GF-D8 (cell line): Measurements from ENCODE around the gene SLC26A4.

ENCODE experiments used
- DNase-seq: peaks from one replicate; lab custom pipeline; 2025; lab: John Stamatoyannopoulos, UW

Gene SLC26A4

DNA sequence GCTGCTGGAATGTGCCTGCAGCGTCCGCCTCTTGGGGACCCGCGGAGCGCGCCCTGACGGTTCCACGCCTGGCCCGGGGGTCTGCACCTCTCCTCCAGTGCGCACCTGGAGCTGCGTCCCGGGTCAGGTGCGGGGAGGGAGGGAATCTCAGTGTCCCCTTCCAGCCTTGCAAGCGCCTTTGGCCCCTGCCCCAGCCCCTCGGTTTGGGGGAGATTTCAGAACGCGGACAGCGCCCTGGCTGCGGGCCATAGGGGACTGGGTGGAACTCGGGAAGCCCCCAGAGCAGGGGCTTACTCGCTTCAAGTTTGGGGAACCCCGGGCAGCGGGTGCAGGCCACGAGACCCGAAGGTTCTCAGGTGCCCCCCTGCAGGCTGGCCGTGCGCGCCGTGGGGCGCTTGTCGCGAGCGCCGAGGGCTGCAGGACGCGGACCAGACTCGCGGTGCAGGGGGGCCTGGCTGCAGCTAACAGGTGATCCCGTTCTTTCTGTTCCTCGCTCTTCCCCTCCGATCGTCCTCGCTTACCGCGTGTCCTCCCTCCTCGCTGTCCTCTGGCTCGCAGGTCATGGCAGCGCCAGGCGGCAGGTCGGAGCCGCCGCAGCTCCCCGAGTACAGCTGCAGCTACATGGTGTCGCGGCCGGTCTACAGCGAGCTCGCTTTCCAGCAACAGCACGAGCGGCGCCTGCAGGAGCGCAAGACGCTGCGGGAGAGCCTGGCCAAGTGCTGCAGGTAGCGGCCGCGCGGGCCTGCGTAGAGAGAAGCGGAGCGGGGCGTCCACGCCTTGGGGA is 645 bp downstream of the SLC26A4 start:
- no peak for DNase-seq

DNA sequence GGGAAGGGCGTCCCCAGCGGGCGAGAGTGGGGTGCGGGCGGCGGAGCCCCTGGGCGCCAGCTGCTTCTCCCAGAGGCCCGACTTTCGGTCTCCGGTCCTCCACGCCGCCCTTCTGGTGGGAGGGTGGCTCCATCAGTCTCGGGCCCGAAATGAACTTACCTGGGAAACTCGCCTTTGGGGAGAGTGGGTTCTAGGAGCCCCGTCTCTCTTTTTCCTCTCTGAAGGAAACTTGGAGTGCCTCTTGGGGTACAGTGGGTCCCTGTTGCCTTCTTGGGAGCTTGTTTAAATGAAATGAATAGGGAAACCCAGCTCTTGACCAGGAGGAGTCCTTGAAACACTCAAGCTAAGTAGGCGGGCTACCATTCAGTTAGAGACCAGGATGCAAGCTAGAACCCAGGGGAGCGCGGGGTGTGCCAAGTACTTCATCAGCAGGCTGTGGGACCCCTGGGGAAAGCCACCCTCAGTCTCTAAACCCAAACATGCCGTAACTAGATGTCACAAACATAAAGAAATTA is 1.3 kb downstream of the SLC26A4 start:
- DNase-seq, result no peak

DNA sequence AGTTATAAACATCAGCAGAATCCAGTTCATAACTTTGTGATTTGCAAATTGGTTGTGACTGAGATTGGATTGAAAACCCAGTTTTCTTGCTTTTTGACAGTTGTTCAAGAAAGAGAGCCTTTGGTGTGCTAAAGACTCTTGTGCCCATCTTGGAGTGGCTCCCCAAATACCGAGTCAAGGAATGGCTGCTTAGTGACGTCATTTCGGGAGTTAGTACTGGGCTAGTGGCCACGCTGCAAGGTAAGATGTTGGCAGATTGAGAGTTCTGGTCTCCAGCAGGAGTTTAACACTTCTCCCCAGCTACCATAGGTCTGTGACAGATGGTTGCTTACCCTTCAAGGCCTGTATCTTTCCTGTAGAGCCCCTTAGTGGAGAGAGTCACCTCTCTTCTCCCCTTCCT is 2.6 kb downstream of the SLC26A4 start:
- DNase-seq, result no peak

- DNase-seq, result no peak
Measured at GRCh38 chr7:107666790-107667189, 6.2 kb downstream of the SLC26A4 start.

DNA sequence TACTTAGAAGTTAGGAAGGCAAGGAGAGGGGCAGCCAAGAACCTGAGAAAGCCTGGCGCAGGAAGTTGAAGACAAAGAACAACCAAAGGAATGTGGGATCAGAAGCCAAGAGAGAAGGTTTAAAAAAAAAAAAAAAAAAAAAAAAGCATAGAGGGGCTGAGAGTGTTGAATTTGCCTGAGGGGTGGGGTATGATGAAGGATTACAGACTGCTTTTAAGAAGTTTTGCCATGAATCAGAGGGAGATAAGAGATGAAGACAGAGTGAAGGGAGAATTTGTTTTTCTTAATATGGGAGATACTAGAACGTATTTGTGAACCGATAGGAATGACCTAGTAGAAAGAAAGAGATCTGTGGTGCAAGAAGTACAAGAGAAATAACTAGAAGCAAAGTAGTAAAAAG is 6.7 kb downstream of the SLC26A4 start:
- DNase-seq, result no peak

GRCh38 chr7:107668296-107668695 is 7.7 kb downstream of the SLC26A4 start:
- no peak for DNase-seq

DNA sequence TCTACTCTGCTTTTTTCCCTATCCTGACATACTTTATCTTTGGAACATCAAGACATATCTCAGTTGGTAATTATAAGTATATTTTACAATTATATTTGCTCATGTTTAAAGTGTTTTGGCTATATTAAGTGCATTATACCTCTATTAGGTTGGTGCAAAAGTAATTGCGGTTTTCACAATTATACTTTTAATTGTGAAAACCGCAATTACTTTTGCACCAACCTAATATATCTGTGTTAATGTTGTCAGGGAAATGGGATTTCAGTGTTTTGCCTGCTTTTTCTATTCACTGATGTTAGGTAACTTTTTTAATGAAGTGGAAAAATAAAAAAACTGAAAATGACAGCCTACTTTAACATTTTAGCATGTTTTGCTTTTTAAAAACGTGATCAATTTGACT is 11.6 kb downstream of the SLC26A4 start:
- no peak for DNase-seq

- DNase-seq, result no peak
Measured at GRCh38 chr7:107676249-107676648, 15.6 kb downstream of the SLC26A4 start.

DNA sequence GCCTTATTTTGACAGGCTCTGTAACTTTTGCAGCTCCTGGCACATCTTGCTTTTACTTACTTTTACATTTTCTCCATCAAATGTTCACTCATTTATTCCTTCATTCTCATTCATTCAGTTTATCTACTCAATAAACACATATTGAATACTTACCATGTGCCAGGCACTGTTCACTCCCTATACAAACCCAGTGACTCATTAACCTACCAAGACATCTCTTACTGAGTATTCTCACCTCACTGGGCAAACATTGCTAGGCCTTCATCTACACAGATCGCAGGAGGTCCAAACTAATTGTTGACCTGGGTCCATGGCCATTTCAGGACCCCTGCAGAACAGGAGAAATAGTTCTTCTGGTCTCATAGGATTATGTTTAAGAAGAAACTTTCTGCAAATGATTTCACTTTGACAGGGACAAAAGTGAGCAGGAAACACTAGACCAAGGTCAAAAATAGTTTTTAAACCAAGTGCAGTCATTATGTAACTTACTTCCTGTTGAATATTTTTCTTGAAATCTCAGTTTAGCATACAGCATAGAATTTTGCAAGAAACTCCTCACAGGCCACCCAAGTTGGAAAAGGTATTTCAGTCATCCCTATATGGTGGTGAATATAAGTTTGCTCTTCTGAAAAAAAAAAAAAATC is 17.6 kb downstream of the SLC26A4 start:
- no peak for DNase-seq

DNA sequence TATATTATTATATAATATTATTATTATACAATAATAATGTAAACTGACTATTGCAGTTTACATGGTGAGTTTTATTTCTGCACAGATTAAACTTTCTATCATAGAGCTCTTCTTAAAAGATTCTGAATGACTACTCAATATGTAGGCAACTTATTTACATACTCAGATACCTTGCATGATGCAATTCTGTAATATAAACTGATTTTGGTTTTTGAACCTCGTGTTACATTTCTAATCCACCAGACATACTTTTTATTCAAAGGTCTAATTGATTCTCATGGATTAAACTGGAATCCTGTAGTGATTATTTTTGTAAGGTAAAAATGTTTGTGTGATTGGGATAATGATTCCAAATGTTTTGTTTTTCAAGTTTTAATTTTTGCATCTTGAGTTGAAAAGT is 19.9 kb downstream of the SLC26A4 start:
- DNase-seq, result no peak

GRCh38 chr7:107682886-107683285 is 22.3 kb downstream of the SLC26A4 start:
- no peak for DNase-seq

DNA sequence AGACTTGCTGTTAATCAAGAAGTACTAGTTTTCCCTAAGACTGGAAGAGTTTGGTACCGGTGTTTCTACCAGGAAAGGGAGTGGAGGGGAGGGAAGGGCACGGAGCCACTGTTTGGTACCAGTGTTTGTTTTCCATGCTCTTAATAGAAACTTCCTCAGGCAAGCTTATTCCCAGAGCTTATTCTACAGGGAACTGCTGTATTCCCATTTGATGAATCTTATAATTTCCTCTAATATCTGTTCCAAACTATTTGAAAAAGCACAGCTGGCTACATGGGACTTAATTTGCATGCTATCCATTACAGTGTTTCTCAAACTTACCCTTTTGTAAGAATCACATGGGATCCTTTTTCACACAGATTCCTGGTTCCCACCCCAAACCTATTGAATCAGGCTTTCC is 23.7 kb downstream of the SLC26A4 start:
- DNase-seq, result no peak

DNA sequence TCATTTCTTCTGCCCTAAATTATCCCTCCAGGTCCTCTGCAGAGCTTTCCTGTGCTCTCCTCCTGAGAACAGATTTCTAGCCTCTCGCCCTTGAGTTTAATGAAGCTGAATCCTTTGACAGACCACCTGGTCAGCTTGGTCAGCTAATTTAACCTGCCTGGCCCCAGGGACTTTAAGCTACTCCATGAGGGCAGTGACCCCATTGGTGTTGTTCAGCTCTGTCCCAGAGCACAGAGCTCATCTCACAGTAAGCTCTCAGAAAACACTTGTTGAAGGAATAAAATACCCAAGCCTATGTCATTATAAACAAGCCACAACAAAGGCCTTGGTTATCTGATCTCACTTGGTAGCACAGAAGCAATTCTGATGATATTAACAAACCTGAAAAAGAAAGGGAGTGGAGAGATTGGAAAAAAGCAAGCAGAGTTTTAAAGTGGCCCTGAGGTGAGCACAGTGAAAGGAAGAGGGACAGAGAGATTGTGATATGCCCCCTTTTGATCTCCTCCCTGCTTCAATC is 24.4 kb downstream of the SLC26A4 start:
- DNase-seq, result no peak

DNA sequence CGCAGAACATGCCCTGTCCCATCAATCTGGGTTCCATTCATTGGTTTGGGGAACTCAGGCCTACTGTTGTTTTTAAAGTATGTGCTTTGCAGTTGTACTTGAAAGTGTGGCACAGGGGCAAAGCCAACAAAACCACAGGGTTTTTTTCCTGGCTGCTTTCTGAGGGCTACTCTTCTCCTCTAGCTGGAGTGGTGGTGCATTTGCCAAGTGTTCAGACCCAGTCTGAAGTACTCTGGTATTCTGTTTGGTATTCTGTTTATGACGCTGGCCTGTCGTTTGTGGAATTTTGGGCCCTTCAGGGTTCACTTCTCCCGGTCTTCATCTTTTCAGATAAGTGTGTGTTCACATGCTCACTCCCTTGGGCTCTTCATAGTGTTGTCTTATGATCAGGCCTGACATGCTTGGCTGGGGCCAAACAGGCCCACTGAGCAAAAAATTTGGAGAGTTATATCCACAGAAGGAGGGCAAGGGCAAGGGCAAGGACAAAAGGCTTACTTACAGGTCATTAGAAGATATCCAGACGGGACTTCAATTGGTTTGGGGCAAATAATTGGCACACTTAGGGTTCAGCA is 26.3 kb downstream of the SLC26A4 start:
- DNase-seq, result no peak

GRCh38 chr7:107687656-107688055 is 27.0 kb downstream of the SLC26A4 start:
- no peak for DNase-seq

GRCh38 chr7:107689553-107689952 is 28.9 kb downstream of the SLC26A4 start:
- DNase-seq, result no peak

DNA sequence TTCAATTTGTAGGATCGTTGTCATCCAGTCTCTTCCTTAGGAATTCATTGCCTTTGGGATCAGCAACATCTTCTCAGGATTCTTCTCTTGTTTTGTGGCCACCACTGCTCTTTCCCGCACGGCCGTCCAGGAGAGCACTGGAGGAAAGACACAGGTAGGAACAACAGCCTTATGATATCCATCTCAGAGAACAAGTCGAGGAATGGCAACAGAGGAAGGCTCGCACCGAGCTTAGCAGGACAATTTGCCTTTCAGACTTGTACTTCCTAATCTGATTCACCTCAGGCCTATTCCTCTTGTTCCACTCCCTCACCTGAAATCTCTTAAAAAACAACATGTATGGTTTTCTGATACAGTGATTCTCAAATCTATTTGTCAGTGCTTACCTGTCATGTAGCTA is 29.5 kb downstream of the SLC26A4 start:
- no peak for DNase-seq

- DNase-seq, result no peak
Measured at GRCh38 chr7:107690611-107691010, 30.0 kb downstream of the SLC26A4 start.

DNA sequence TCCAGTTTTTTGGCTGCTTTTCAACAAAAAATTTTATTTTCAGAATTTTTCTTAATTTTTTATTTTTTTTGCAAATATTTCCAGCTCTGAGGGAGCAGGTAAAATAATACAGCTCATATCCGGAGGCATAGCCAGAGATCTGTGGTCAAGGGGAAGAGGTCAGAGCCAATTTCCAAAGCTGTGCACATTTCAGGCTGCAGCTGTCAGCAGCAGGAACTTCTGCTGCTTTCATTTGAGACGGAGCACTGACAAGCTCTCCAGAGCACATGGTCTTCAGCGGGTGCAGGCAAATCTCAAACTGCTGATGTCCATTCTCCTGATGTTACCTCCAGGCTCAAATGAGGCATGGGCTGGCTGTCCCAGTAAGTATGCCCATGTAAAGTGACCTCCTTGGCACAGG is 31.1 kb downstream of the SLC26A4 start:
- DNase-seq, result no peak

DNA sequence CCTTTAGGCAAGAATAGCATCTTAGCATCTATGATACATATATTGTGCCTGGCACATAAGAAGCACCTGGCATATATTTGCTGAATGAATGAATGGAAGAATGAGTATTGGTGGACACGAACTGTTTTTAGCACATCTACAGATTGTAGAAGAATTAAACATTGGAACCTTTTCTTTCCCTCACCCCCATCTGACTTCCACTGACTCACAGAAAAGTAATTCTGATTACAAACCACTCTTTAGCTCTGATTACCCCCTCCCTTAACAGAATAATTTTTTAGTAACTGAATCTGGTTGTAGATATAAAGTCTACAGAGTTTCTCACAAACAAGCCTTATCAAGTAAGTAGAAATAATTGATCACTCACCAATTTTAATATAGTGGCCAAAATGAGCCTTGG is 31.9 kb downstream of the SLC26A4 start:
- no peak for DNase-seq

DNA sequence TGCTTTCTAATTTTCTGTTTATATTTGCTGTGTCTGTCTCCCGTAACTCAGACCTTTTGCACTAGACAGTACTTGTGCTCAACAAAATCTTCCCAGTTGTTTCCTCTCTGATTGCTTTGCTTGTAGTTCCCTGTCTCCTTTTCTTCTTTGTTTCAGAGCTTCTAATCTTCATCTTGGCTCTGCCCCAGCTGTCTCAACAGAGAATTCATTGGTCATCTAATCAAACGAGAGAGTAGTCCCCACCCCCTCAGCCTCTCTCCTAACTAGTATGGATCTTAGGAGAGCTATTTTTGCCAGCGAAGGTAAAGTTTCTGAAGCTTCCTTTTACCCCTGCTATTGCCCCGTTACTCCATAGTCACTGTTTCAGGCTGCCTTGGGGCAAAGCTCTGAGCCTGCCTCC is 32.8 kb downstream of the SLC26A4 start:
- DNase-seq, result no peak

DNA sequence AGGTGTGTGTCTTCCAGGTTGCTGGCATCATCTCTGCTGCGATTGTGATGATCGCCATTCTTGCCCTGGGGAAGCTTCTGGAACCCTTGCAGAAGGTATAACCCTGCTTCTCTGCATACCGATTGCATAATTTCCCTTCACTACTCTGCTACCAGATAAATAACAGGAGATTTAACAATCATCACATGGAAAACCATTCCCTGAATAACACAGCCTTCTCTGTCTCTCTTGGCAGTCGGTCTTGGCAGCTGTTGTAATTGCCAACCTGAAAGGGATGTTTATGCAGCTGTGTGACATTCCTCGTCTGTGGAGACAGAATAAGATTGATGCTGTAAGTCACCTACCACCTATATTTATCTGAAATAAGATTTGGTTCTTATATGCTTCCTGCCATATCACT is 33.8 kb downstream of the SLC26A4 start:
- no peak for DNase-seq

GRCh38 chr7:107696330-107696946 is 35.8 kb downstream of the SLC26A4 start:
- no peak for DNase-seq
